ENCODE results near the gene QSER1. TPM values are rescaled to one million over a fixed set of nuclear protein-coding genes. Genes with fewer than 3 reads are reported as not detected.

Gene QSER1
- total and polyA plus RNA-seq, 9 of the 15 experiments (the other 6 are each of a cell fraction or from before 2014, with no cell fraction given), result 5.8 to 33.6 (median 22.3) TPM

- Histone ChIP-seq H3K79me2 (ENCODE audit: control insufficient read depth, insufficient read depth, low read length) (peaks cover 40% of the 10 kb centered on the region; the same call in 2 of the 3 replicates), H3K27me3 (ENCODE audit: control insufficient read depth in 2 of 2, insufficient read depth in 2 of 2, low read length in 2 of 2) (no peaks in the 10 kb centered on the region), H3K27ac (ENCODE audit: extremely low read depth, low read depth, low read length) (no peak overlapping the region), H2AFZ (ENCODE audit: low read depth, low read length) (no peak overlapping the region), H3K4me3 (no peak overlapping the region), H4K20me1 (replicated peaks; ENCODE audit: control insufficient read depth, insufficient read depth, low read length) (no peaks in the 10 kb centered on the region), H3K4me2 (ENCODE audit: insufficient read depth, low read length) (no peak overlapping the region), H3K4me1 (replicated peaks in 1 of 2; ENCODE audit: control insufficient read depth in 2 of 2, insufficient read depth in 2 of 2, low read length in 2 of 2) (no peaks in the 10 kb centered on the region), H3K9me1 (ENCODE audit: control insufficient read depth, insufficient read depth, low read length) (peaks cover 2% of the 10 kb centered on the region), H3K36me3 (ENCODE audit: control insufficient read depth, insufficient read depth, low read length) (peaks cover 40% of the 10 kb centered on the region), H3K9me3 (replicated peaks; ENCODE audit: control insufficient read depth, insufficient read depth, low read depth, low read length) (no peaks in the 10 kb centered on the region), H3K9ac (ENCODE audit: insufficient read depth in 1 of 2, low read depth in 2 of 2, low read length in 2 of 2) (no peak overlapping the region)
- POLR2A ChIA-PET, result no interaction called here
- in situ Hi-C loops (cut with MboI), result no loop called here
- CTCF ChIA-PET (ENCODE audit: low intra/inter-chr PET ratio), result no interaction called here
- DNase-seq (ENCODE audit: extremely low read depth in 1 of 4, low spot score in 3 of 4), result no peak
- FAIRE-seq, result no peak
- no peak for ATAC-seq
- BruUV-seq (replicated peaks), result no TSS peak
- intact Hi-C loops (cut with micrococcal nuclease), result no loop called here
- TF ChIP-seq ZNF354B (CRISPR knock-in tag; IDR thresholded peaks at IDR 0.05) (no peak), NUFIP1 (IDR thresholded peaks at IDR 0.05; ENCODE audit: partially characterized antibody) (no peak), MLX (CRISPR knock-in tag; conservative IDR thresholded peaks at IDR 0.05) (no peak), ZC3H4 (CRISPR knock-in tag; IDR thresholded peaks at IDR 0.05; ENCODE audit: borderline replicate concordance) (no peak), NR3C1 (CRISPR knock-in tag; IDR thresholded peaks at IDR 0.05) (no peak)
Observed at GRCh38 chr11:32939866-32940265, 47.3 kb downstream of the QSER1 start.

GRCh38 chr11:32940865-32941264, 48.3 kb downstream of the QSER1 start:
- FAIRE-seq (no peak), ATAC-seq (no peak), DNase-seq (ENCODE audit: extremely low read depth in 1 of 4, low spot score in 3 of 4) (no peak)
- peaks cover 2% of the 10 kb centered on the region for H3K9me1 ChIP-seq (ENCODE audit: control insufficient read depth, insufficient read depth, low read length)
- peaks cover 40% of the 10 kb centered on the region; the same call in 2 of the 3 replicates for H3K79me2 ChIP-seq (ENCODE audit: control insufficient read depth, insufficient read depth, low read length)
- no peaks in the 10 kb centered on the region for H3K4me1 ChIP-seq (replicated peaks in 1 of 2; ENCODE audit: control insufficient read depth in 2 of 2, insufficient read depth in 2 of 2, low read length in 2 of 2)
- no TSS peak for BruUV-seq (replicated peaks)
- H3K36me3 ChIP-seq (ENCODE audit: control insufficient read depth, insufficient read depth, low read length), result peaks cover 30% of the 10 kb centered on the region
- H3K27ac ChIP-seq (ENCODE audit: extremely low read depth, low read depth, low read length), result no peak overlapping the region
- no peak overlapping the region for H2AFZ ChIP-seq (ENCODE audit: low read depth, low read length)
- intact Hi-C loops (cut with micrococcal nuclease), result no loop called here
- in situ Hi-C loops (cut with MboI), result no loop called here
- CTCF ChIA-PET (ENCODE audit: low intra/inter-chr PET ratio), result no interaction called here
- H3K4me2 ChIP-seq (ENCODE audit: insufficient read depth, low read length), result no peak overlapping the region
- 83% methylated on average over 1 of the region's 1 CpG for WGBS (ENCODE audit: insufficient coverage, low coverage, missing lambda C conversion rate)
- no peaks in the 10 kb centered on the region for H3K9me3 ChIP-seq (replicated peaks; ENCODE audit: control insufficient read depth, insufficient read depth, low read depth, low read length)
- no peaks in the 10 kb centered on the region for H4K20me1 ChIP-seq (replicated peaks; ENCODE audit: control insufficient read depth, insufficient read depth, low read length)
- H3K4me3 ChIP-seq, result no peak overlapping the region
- POLR2A ChIA-PET, result no interaction called here
- no peak overlapping the region for H3K9ac ChIP-seq (ENCODE audit: insufficient read depth in 1 of 2, low read depth in 2 of 2, low read length in 2 of 2)
- no peaks in the 10 kb centered on the region for H3K27me3 ChIP-seq (ENCODE audit: control insufficient read depth in 2 of 2, insufficient read depth in 2 of 2, low read length in 2 of 2)
- TF ChIP-seq HMG20B (CRISPR knock-in tag; IDR thresholded peaks at IDR 0.05) (no peak), ZNF197 (CRISPR knock-in tag; IDR thresholded peaks at IDR 0.05; ENCODE audit: low read depth) (no peak), MBD1 (CRISPR knock-in tag; IDR thresholded peaks at IDR 0.05) (no peak), ARHGAP35 (IDR thresholded peaks at IDR 0.05; ENCODE audit: partially characterized antibody) (no peak), SMAD1 (IDR thresholded peaks at IDR 0.05; ENCODE audit: low read depth, low read length, partially characterized antibody) (no peak), ILF3 (IDR thresholded peaks at IDR 0.05; ENCODE audit: borderline replicate concordance) (no peak), SMARCE1 (IDR thresholded peaks at IDR 0.05) (no peak), GABPB1 (CRISPR knock-in tag; IDR thresholded peaks at IDR 0.05) (no peak), ZBTB43 (CRISPR knock-in tag; IDR thresholded peaks at IDR 0.05) (no peak), U2AF2 (optimal IDR thresholded peaks at IDR 0.05; ENCODE audit: low read depth, low read length) (no peak)
